ENCODE data around the gene WASL.

- TF ChIP-seq GATA2 (IDR thresholded peaks at IDR 0.05; ENCODE audit: low read depth, low read length) (no peak), GATA3 (IDR thresholded peaks at IDR 0.05; ENCODE audit: low read depth, low read length) (no peak)
Measured at GRCh38 chr7:123746055-123746454, 2.7 kb downstream of the WASL start.
